Chondrocyte (in vitro differentiated cells): ENCODE data around the gene F2RL2. TPM values are rescaled to one million over a fixed set of nuclear protein-coding genes. Genes with fewer than 3 reads are reported as not detected.

ENCODE experiments used
- DNase-seq: peaks from one replicate; pipeline ENCODE4 v3.0.0; 2021; ENCODE audit warnings: mixed read lengths, low spot score
- H3K27ac Mint-ChIP-seq: one replicate; pipeline ENCODE4 v1.8.0; 2021; ENCODE audit warnings: mild to moderate bottlenecking, moderate library complexity, mixed read lengths; ENCODE audit not compliant: unreplicated experiment
- H3K27me3 Mint-ChIP-seq: 2 replicates; pipeline ENCODE4 v1.8.0; 2021; ENCODE audit warnings: low read depth, mixed read lengths
- H3K36me3 Mint-ChIP-seq: 2 replicates; pipeline ENCODE4 v1.8.0; 2021; ENCODE audit warnings: low read depth, mixed read lengths
- H3K4me1 Mint-ChIP-seq: 2 replicates; pipeline ENCODE4 v1.8.0; 2021; ENCODE audit warnings: low read depth, mild to moderate bottlenecking, mixed read lengths
- H3K4me3 Mint-ChIP-seq: one replicate; pipeline ENCODE4 v1.8.0; 2021; ENCODE audit warnings: mild to moderate bottlenecking, moderate library complexity, mixed read lengths; ENCODE audit not compliant: unreplicated experiment
- H3K9me3 Mint-ChIP-seq: 2 replicates; pipeline ENCODE4 v1.8.0; 2021; ENCODE audit warnings: low read depth, mixed read lengths
- CTCF ChIP-seq: fragments of 200-600 bp; sonication (generic); IDR thresholded peaks from 2 replicates; pipeline ENCODE4 v1.5.0; 2021; ENCODE audit warnings: antibody characterized with exemption, mild to moderate bottlenecking, moderate library complexity
- total RNA-seq: library from RNA; stranded (reverse); gene quantifications from 3 replicates; pipeline ENCODE4 v1.2.1, GENCODE V29; 2021

The F2RL2 gene
- total RNA-seq, 1 donor from 2014 or later = 8.4 TPM

- H3K27me3 Mint-ChIP-seq = no peaks in the 10 kb centered on the region
- TF ChIP-seq CTCF = no peak
- H3K36me3 Mint-ChIP-seq = no peaks in the 10 kb centered on the region
- DNase-seq = no peak
- H3K9me3 Mint-ChIP-seq = no peaks in the 10 kb centered on the region
- H3K4me3 Mint-ChIP-seq = no peak overlapping the region
- H3K27ac Mint-ChIP-seq = no peak overlapping the region
- H3K4me1 Mint-ChIP-seq = peaks cover 35% of the 10 kb centered on the region
Measured at GRCh38 chr5:76600716-76601115, 22.5 kb downstream of the F2RL2 start.

DNA sequence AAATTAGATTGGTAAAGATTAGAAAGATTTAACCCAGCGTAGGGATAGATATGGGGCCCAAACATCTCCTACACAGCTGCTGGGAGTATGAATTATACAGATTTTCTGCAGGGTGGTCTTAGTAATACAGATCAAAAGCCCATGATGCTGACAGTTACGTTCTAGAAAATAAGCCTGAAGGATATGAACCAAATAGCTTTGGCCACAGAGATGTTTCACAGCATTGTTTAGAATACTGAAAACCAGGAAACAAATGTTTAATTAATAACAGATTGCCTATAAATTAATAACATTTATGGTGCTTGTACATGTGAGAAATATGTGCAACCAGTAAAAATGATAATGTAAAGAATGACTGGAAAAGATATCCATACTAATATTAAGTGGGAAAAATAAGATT, 24.7 kb downstream of the F2RL2 start:
- H3K27ac Mint-ChIP-seq = no peak overlapping the region
- no peak for TF ChIP-seq CTCF
- H3K9me3 Mint-ChIP-seq = no peaks in the 10 kb centered on the region
- H3K27me3 Mint-ChIP-seq = no peaks in the 10 kb centered on the region
- H3K36me3 Mint-ChIP-seq = no peaks in the 10 kb centered on the region
- H3K4me1 Mint-ChIP-seq = peaks cover 20% of the 10 kb centered on the region
- DNase-seq = no peak
- no peak overlapping the region for H3K4me3 Mint-ChIP-seq

DNA sequence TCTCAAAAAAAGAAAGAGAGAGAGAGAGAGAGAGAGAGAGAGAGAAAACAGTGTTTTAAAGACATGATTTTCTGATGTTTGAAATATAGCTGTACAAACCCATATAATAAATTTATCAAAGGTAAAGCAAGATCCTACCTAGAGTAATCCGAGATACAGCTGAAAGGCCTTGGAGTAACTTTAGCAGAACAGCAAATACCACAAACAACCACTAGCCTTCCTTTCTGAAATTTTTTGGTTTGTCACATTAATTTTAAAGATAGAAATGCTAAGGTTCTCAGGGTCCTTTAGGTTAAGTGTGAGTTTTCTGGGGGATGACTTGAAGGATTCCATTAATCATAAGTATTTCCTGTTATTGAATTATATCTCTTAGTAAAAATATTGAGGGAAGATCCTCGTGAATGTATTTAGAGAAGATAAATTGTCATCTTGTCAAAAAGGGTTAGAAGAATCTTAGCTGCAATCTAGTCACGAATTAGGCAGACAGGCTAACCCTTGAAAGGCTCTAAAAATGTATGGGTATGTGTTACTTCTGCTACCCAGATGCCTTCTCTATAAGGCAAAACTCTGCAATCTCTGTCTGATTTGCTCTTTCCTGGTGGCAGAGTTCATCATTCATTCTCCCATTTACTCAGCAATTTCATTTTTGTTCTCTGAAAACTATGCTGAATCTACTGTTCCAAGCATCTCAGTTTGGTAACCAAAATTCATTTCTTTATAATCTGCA, 27.3 kb downstream of the F2RL2 start:
- no peak overlapping the region for H3K4me3 Mint-ChIP-seq
- peaks cover 7% of the 10 kb centered on the region for H3K4me1 Mint-ChIP-seq
- no peaks in the 10 kb centered on the region for H3K27me3 Mint-ChIP-seq
- H3K27ac Mint-ChIP-seq = no peak overlapping the region
- H3K36me3 Mint-ChIP-seq = no peaks in the 10 kb centered on the region
- no peaks in the 10 kb centered on the region for H3K9me3 Mint-ChIP-seq
- no peak for TF ChIP-seq CTCF
- no peak for DNase-seq

- H3K4me3 Mint-ChIP-seq = no peak overlapping the region
- no peak overlapping the region for H3K27ac Mint-ChIP-seq
- H3K4me1 Mint-ChIP-seq = peaks cover 7% of the 10 kb centered on the region
- no peak for TF ChIP-seq CTCF
- no peaks in the 10 kb centered on the region for H3K36me3 Mint-ChIP-seq
- H3K27me3 Mint-ChIP-seq = no peaks in the 10 kb centered on the region
- H3K9me3 Mint-ChIP-seq = no peaks in the 10 kb centered on the region
- no peak for DNase-seq
Measured at GRCh38 chr5:76594107-76594506, 29.1 kb downstream of the F2RL2 start.

DNA sequence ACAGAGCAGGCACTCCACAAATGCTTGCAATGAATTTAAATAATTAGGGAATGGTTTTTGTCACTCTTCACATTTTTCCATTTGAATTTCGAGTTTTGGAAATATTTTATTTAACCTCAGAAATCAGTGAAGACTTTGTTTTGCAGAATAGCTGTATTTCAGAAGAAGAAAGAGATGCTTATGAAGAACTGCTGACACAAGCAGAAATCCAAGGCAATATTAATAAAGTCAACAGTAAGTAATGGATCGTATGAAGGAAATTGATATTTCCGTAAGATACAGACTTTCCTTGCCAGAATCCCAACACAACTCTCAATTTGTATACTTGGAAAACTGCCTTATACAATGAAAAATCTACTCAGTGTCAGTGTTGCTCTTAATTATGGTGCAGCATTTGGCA, 30.5 kb downstream of the F2RL2 start:
- Mint-ChIP-seq H3K36me3 (no peaks in the 10 kb centered on the region), H3K27me3 (no peaks in the 10 kb centered on the region), H3K27ac (no peak overlapping the region), H3K4me3 (no peak overlapping the region), H3K4me1 (peaks cover 7% of the 10 kb centered on the region), H3K9me3 (no peaks in the 10 kb centered on the region)
- DNase-seq = no peak
- no peak for TF ChIP-seq CTCF
